Tibial nerve (tissue), 4 donors: ENCODE data around the gene EHD2. TPM values are rescaled to one million over a fixed set of nuclear protein-coding genes. Genes with fewer than 3 reads are reported as not detected.

Experiments used
- DNase-seq, 2 donors: peaks; one replicate each; pipeline ENCODE4 v3.0.0-alpha.2; 2019; ENCODE audit warnings: low spot score in 2 of 2
- H3K27ac ChIP-seq, 4 donors: fragments of 200-600 bp; sonication (generic) in 3 of 4; one replicate each; pipeline ENCODE4 v1.5.1; 2017 to 2019; ENCODE audit warnings: mild to moderate bottlenecking in 1 of 4
- H3K27me3 ChIP-seq, 2 donors: fragments of 200-600 bp; sonication (generic) in 1 of 2; one replicate each; pipeline versions ENCODE4 v1.5.1 to v1.6.0; 2017 to 2019
- H3K36me3 ChIP-seq, 3 donors: fragments of 200-600 bp; sonication (generic); one replicate each; pipeline ENCODE4 v1.5.1; 2018 to 2019
- H3K4me1 ChIP-seq, 4 donors: fragments of 200-600 bp; sonication (generic) in 3 of 4; one replicate each; pipeline ENCODE4 v1.5.1; 2017 to 2019
- H3K4me3 ChIP-seq, 4 donors: fragments of 200-600 bp; sonication (generic) in 3 of 4; one replicate each; pipeline ENCODE4 v1.5.1; 2017 to 2019; ENCODE audit warnings: mild to moderate bottlenecking in 1 of 4, moderate library complexity in 1 of 4
- H3K9me3 ChIP-seq, 4 donors: fragments of 200-600 bp; sonication (generic) in 3 of 4; one replicate each; pipeline ENCODE4 v1.5.1; 2017 to 2019
- EP300 ChIP-seq, 2 donors: sonication (generic); formaldehyde crosslinking; IDR thresholded peaks; one replicate each; pipeline ENCODE4 v1.6.1; 2017; ENCODE audit warnings: antibody characterized with exemption in 2 of 2, mild to moderate bottlenecking in 1 of 2
- POLR2A ChIP-seq, 2 donors: fragments of 450-650 bp; IDR thresholded peaks; one replicate each; pipeline ENCODE4 v1.6.1; 2017; ENCODE audit warnings: antibody characterized with exemption in 2 of 2, mild to moderate bottlenecking in 2 of 2, moderate library complexity in 2 of 2
- WGBS, 2 donors: methylation state at CpG; one replicate each; pipeline ENCODE4 v1.1.5; 2018; 5-methylcytosine and 5-hydroxymethylcytosine counted together
- total RNA-seq, 4 donors: library from RNA; depleted of rRNA; stranded (reverse); fragments of >200 nt; gene quantifications; one replicate each; pipeline ENCODE4 v1.1.0, GENCODE V29; 2016
- TF ChIP-seq, protein P1 (sequence below), 5 experiments: fragments of 200-600 bp in 3 of 5; fragments of 450-650 bp in 2 of 5; sonication (generic) in 3 of 5; IDR thresholded peaks; one replicate each; pipeline ENCODE4 v1.5.1; 2016 to 2019; ENCODE audit warnings: antibody characterized with exemption in 5 of 5, mild to moderate bottlenecking in 3 of 5, moderate library complexity in 2 of 5

EHD2 gene
- total RNA-seq, 4 donors from 2014 or later, result 128 to 196 (median 159) TPM

DNA sequence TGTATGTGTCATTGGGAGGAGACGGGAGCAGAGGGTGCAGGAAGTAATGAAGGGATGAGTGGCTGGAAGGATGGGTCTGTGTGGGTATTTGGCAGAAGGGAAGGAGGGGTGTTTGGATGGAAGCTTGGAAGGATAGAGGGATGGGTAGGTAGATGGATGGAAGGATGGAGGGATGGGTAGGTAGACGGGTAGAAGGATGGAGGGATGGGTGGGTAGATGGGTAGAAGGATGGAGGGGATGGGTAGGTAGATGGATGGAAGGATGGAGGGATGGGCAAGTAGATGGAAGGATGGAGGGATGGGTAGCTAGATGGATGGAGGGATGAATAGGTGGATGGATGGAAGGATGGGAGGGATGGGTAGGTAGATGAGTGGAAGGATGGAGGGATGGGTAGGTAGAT, 41.7 kb upstream of the EHD2 start:
- Histone ChIP-seq H3K4me1 (peaks cover 0 to 25% (median 3%) of the 10 kb centered on the region in 4 donors), H3K27ac (no peak overlapping the region), H3K27me3 (no peaks in the 10 kb centered on the region), H3K4me3 (no peak overlapping the region), H3K9me3 (no peaks in the 10 kb centered on the region), H3K36me3 (peaks cover 2 to 53% (median 4%) of the 10 kb centered on the region in 3 donors)
- WGBS, 2 donors, result 92 to 93% methylated on average over 2 of the region's 2 CpGs
- TF ChIP-seq, protein P1, sequence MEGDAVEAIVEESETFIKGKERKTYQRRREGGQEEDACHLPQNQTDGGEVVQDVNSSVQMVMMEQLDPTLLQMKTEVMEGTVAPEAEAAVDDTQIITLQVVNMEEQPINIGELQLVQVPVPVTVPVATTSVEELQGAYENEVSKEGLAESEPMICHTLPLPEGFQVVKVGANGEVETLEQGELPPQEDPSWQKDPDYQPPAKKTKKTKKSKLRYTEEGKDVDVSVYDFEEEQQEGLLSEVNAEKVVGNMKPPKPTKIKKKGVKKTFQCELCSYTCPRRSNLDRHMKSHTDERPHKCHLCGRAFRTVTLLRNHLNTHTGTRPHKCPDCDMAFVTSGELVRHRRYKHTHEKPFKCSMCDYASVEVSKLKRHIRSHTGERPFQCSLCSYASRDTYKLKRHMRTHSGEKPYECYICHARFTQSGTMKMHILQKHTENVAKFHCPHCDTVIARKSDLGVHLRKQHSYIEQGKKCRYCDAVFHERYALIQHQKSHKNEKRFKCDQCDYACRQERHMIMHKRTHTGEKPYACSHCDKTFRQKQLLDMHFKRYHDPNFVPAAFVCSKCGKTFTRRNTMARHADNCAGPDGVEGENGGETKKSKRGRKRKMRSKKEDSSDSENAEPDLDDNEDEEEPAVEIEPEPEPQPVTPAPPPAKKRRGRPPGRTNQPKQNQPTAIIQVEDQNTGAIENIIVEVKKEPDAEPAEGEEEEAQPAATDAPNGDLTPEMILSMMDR (IDR thresholded peaks at IDR 0.05), result no peak
- TF ChIP-seq EP300 (IDR thresholded peaks at IDR 0.05) (no peak), POLR2A (IDR thresholded peaks at IDR 0.05) (no peak)
- DNase-seq, result no peak

DNA sequence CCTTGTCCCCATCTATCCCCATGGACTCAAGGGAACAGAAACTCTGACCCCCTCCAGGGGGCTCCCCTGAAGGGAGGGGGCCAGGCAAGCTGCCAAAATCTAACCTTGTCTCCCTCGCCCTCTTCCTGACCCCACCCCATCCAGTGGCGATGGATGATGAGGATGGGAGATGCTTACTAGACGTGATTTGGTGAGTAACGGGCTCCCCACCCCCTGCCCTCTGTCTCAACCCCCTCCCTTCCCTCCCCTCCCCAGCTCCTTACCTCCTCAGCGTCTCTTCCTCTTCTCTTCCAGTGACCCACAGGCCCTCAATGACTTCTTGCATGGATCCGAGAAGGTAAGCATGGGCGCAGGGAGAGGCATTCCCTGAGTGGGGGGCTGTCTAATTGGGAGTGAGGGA, 39.8 kb upstream of the EHD2 start:
- peaks cover 2 to 72% (median 4%) of the 10 kb centered on the region in 3 donors for H3K36me3 ChIP-seq
- no peak for TF ChIP-seq POLR2A (IDR thresholded peaks at IDR 0.05)
- TF ChIP-seq, protein P1 (IDR thresholded peaks at IDR 0.05), result no peak
- TF ChIP-seq EP300 (IDR thresholded peaks at IDR 0.05), result no peak
- 88 to 91% methylated on average over 7 of the region's 7 CpGs for WGBS, 2 donors
- no peak for DNase-seq
- H3K4me1 ChIP-seq, result peaks cover 0 to 6% (median 0%) of the 10 kb centered on the region in 4 donors
- H3K27ac ChIP-seq, result no peak overlapping the region
- H3K27me3 ChIP-seq, result no peaks in the 10 kb centered on the region
- no peak overlapping the region for H3K4me3 ChIP-seq
- no peaks in the 10 kb centered on the region for H3K9me3 ChIP-seq

DNA sequence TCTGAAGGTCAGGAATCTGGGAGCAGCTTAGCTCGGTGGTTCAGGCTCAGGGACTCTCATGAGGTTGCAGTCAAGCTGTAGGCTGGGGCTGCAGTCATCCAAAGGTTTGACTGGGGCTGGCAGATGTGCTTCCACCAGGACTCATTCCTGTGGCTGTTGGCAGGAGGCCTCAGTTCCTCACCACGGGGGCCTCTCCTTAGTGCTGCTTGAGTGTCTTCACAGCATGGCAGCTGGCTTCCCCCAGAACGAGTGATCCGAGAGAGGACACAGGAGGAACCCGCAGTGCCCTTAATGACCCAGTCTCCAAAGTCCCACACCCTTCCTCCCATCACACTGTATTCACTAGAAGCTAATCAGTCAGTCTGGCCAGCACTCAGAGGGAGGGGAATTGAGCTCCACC, 38.7 kb upstream of the EHD2 start:
- Histone ChIP-seq H3K4me1 (no peaks in the 10 kb centered on the region), H3K27me3 (no peaks in the 10 kb centered on the region), H3K9me3 (no peaks in the 10 kb centered on the region), H3K27ac (no peak overlapping the region), H3K36me3 (peaks cover 2 to 82% (median 7%) of the 10 kb centered on the region in 3 donors), H3K4me3 (no peak overlapping the region)
- TF ChIP-seq POLR2A (IDR thresholded peaks at IDR 0.05) (no peak), EP300 (IDR thresholded peaks at IDR 0.05) (no peak)
- TF ChIP-seq, protein P1 (IDR thresholded peaks at IDR 0.05), result no peak
- WGBS, 2 donors, result 79 to 81% methylated on average over 4 to 5 of the region's 5 CpGs
- no peak for DNase-seq

DNA sequence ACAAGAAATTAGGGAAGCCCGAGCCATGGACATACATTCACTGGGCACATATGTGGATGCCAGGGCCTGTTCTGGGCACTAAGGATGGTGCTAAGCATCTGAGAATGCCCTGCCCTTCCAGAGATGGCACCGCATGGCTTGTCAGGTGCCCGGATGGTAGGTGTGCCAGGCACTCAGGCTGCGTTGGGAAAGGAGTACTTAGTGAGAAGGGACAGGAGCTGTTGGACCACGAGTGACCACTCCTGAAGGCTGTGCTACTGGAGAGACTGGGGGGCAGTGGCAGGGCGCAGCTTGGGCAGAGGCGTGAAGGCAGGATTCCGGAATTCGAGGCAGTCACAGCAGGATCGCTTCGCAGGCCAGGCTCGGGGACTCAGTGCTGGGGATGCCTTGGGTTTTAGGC, 38.0 kb upstream of the EHD2 start:
- H3K9me3 ChIP-seq, result no peaks in the 10 kb centered on the region
- no peak for TF ChIP-seq POLR2A (IDR thresholded peaks at IDR 0.05)
- TF ChIP-seq, protein P1 (IDR thresholded peaks at IDR 0.05), result no peak
- TF ChIP-seq EP300 (IDR thresholded peaks at IDR 0.05), result no peak
- WGBS, 2 donors, result 92 to 95% methylated on average over 12 of the region's 12 CpGs
- no peak overlapping the region for H3K27ac ChIP-seq
- H3K4me1 ChIP-seq, result no peaks in the 10 kb centered on the region
- no peaks in the 10 kb centered on the region for H3K27me3 ChIP-seq
- H3K4me3 ChIP-seq, result no peak overlapping the region
- H3K36me3 ChIP-seq, result peaks cover 2 to 88% (median 15%) of the 10 kb centered on the region in 3 donors
- no peak for DNase-seq

DNA sequence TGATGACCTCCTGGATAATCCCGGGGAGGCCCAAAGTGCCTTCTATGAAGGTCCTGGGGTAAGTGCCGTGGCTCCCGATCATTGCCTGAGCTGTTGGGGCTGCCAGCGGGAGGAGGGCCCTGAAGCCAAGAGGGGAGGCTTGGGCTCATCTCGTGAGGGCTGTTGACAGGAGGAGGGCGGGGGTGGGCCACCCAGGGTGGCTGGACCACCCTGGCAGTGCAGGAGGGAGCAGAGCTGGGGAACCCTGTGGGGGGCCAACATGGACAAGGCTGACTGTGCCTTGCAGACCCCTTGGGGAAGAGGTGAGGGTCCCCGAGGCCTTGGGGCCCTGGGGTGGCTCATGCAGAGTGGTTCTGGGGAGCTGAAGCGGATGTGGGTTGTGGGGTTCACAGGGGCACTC, 37.4 kb upstream of the EHD2 start:
- no peaks in the 10 kb centered on the region for H3K9me3 ChIP-seq
- peaks cover 2 to 88% (median 18%) of the 10 kb centered on the region in 3 donors for H3K36me3 ChIP-seq
- TF ChIP-seq POLR2A (IDR thresholded peaks at IDR 0.05) (no peak), EP300 (IDR thresholded peaks at IDR 0.05) (no peak)
- TF ChIP-seq, protein P1 (IDR thresholded peaks at IDR 0.05), result no peak
- H3K4me1 ChIP-seq, result no peaks in the 10 kb centered on the region
- no peak for DNase-seq
- no peak overlapping the region for H3K27ac ChIP-seq
- no peak overlapping the region for H3K4me3 ChIP-seq
- 84 to 92% methylated on average over 4 to 8 of the region's 8 CpGs for WGBS, 2 donors
- no peaks in the 10 kb centered on the region for H3K27me3 ChIP-seq
